Measurements from ENCODE around the gene KCNMA1.

Gene KCNMA1

GRCh38 chr10:77247031-77247990 is 390.3 kb downstream of the KCNMA1 start:
- H3K9ac ChIP-seq (ENCODE audit: low read depth, low read length, poor library complexity), result no peak overlapping the region
- no peaks in the 10 kb centered on the region for H3K79me1 ChIP-seq (ENCODE audit: low read depth, low read length)
- no peak overlapping the region for H3K18ac ChIP-seq (ENCODE audit: low read length)
- no peaks in the 10 kb centered on the region for H3K9me3 ChIP-seq (replicated peaks in 1 of 2; ENCODE audit: control insufficient read depth in 2 of 2, insufficient read depth in 1 of 2, low read depth in 1 of 2, low read length in 2 of 2)
- no peak overlapping the region for H3K4ac ChIP-seq (ENCODE audit: low read length)
- H2BK5ac ChIP-seq (ENCODE audit: low read length), result no peak overlapping the region
- H2AK5ac ChIP-seq (ENCODE audit: low read depth, low read length), result no peak overlapping the region
- DNase-seq (ENCODE audit: low spot score), result no peak
- no peaks in the 10 kb centered on the region for H3K36me3 ChIP-seq (replicated peaks in 1 of 2; ENCODE audit: control insufficient read depth in 2 of 2, insufficient read depth in 2 of 2, low read length in 2 of 2)
- H2BK15ac ChIP-seq (ENCODE audit: low read length), result no peak overlapping the region
- no peak overlapping the region for H4K8ac ChIP-seq (ENCODE audit: low read depth, low read length)
- no peak overlapping the region for H3K27ac ChIP-seq (replicated peaks; ENCODE audit: low read length)
- no peak overlapping the region for H3K4me2 ChIP-seq (ENCODE audit: insufficient read depth, low read length, poor library complexity, severe bottlenecking)
- peaks cover 0 to 9% of the 10 kb centered on the region in 2 donors for H3K4me1 ChIP-seq (ENCODE audit: control insufficient read depth in 2 of 2, insufficient read depth in 1 of 2, low read depth in 1 of 2, low read length in 2 of 2)
- H3K4me3 ChIP-seq (ENCODE audit: low read length in 2 of 2), result no peak overlapping the region
- H2BK12ac ChIP-seq (ENCODE audit: low read length), result no peak overlapping the region
- no peaks in the 10 kb centered on the region for H3K27me3 ChIP-seq (ENCODE audit: control insufficient read depth in 3 of 3, insufficient read depth in 3 of 3, low read depth in 1 of 3, low read length in 3 of 3)
- no peak overlapping the region for H3K23ac ChIP-seq (ENCODE audit: low read depth, low read length, poor library complexity)
- peak overlapping the region; percentile 20 for H2AFZ ChIP-seq (ENCODE audit: low read length)
- H4K91ac ChIP-seq (ENCODE audit: low read depth, low read length, poor library complexity), result no peak overlapping the region
- no peak overlapping the region for H2BK120ac ChIP-seq (ENCODE audit: low read depth, low read length)
- no peak overlapping the region for H3K14ac ChIP-seq (ENCODE audit: low read length)
- no CpG with 5 or more reads among the region's 12 CpGs for WGBS, 2 donors (ENCODE audit: extremely low coverage in 2 of 2, insufficient read length in 2 of 2, insufficient replicate concordance in 1 of 2)

GRCh38 chr10:77245953-77246352 is 391.7 kb downstream of the KCNMA1 start:
- Histone ChIP-seq H3K27ac (replicated peaks; ENCODE audit: low read length) (no peak overlapping the region), H3K27me3 (ENCODE audit: control insufficient read depth in 3 of 3, insufficient read depth in 3 of 3, low read depth in 1 of 3, low read length in 3 of 3) (no peaks in the 10 kb centered on the region), H4K91ac (ENCODE audit: low read depth, low read length, poor library complexity) (no peak overlapping the region), H3K23ac (ENCODE audit: low read depth, low read length, poor library complexity) (no peak overlapping the region), H3K79me1 (ENCODE audit: low read depth, low read length) (no peaks in the 10 kb centered on the region), H3K18ac (ENCODE audit: low read length) (no peak overlapping the region), H4K8ac (ENCODE audit: low read depth, low read length) (no peak overlapping the region), H2BK12ac (ENCODE audit: low read length) (no peak overlapping the region), H2BK120ac (ENCODE audit: low read depth, low read length) (no peak overlapping the region), H3K4me3 (ENCODE audit: low read length in 2 of 2) (no peak overlapping the region), H2BK15ac (ENCODE audit: low read length) (no peak overlapping the region), H3K9me3 (replicated peaks in 1 of 2; ENCODE audit: control insufficient read depth in 2 of 2, insufficient read depth in 1 of 2, low read depth in 1 of 2, low read length in 2 of 2) (no peaks in the 10 kb centered on the region), H2AFZ (ENCODE audit: low read length) (no peak overlapping the region), H3K4ac (ENCODE audit: low read length) (no peak overlapping the region), H3K14ac (ENCODE audit: low read length) (no peak overlapping the region), H2AK5ac (ENCODE audit: low read depth, low read length) (no peak overlapping the region), H3K36me3 (replicated peaks in 1 of 2; ENCODE audit: control insufficient read depth in 2 of 2, insufficient read depth in 2 of 2, low read length in 2 of 2) (no peaks in the 10 kb centered on the region), H3K4me1 (ENCODE audit: control insufficient read depth in 2 of 2, insufficient read depth in 1 of 2, low read depth in 1 of 2, low read length in 2 of 2) (peaks cover 0 to 7% of the 10 kb centered on the region in 2 donors), H3K4me2 (ENCODE audit: insufficient read depth, low read length, poor library complexity, severe bottlenecking) (no peak overlapping the region), H3K9ac (ENCODE audit: low read depth, low read length, poor library complexity) (no peak overlapping the region), H2BK5ac (ENCODE audit: low read length) (no peak overlapping the region)
- WGBS, 2 donors (ENCODE audit: extremely low coverage in 2 of 2, insufficient read length in 2 of 2, insufficient replicate concordance in 1 of 2), result no CpG with 5 or more reads among the region's 1 CpG
- no peak for DNase-seq (ENCODE audit: low spot score)

DNA sequence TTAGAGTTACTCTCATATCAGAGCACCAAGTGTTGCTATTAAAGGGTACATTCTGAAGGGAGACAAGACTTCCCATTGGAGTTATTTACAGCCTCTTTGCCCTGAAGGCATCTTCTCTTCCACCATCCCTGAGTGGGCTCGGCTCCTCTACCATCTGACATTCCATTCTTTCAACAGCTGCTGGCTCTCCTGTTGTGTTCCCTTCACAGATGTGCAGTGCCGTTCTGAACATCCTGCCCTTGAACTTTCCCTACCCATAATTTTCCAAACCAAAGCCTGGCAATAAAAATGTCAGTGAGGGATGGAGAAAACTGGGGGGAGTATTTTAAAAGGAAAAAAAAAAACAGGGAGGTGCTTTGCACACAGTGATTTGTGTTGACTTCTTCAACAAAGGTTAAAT is 392.9 kb downstream of the KCNMA1 start:
- DNase-seq (ENCODE audit: low spot score), result no peak
- Histone ChIP-seq H3K27ac (replicated peaks; ENCODE audit: low read length) (no peak overlapping the region), H2AK5ac (ENCODE audit: low read depth, low read length) (no peak overlapping the region), H3K23ac (ENCODE audit: low read depth, low read length, poor library complexity) (no peak overlapping the region), H2AFZ (ENCODE audit: low read length) (no peak overlapping the region), H3K27me3 (ENCODE audit: control insufficient read depth in 3 of 3, insufficient read depth in 3 of 3, low read depth in 1 of 3, low read length in 3 of 3) (no peaks in the 10 kb centered on the region), H2BK120ac (ENCODE audit: low read depth, low read length) (no peak overlapping the region), H4K8ac (ENCODE audit: low read depth, low read length) (no peak overlapping the region), H3K79me1 (ENCODE audit: low read depth, low read length) (no peaks in the 10 kb centered on the region), H2BK5ac (ENCODE audit: low read length) (no peak overlapping the region), H3K4me1 (ENCODE audit: control insufficient read depth in 2 of 2, insufficient read depth in 1 of 2, low read depth in 1 of 2, low read length in 2 of 2) (peaks cover 0 to 7% of the 10 kb centered on the region in 2 donors), H4K91ac (ENCODE audit: low read depth, low read length, poor library complexity) (no peak overlapping the region), H2BK15ac (ENCODE audit: low read length) (no peak overlapping the region), H3K36me3 (replicated peaks in 1 of 2; ENCODE audit: control insufficient read depth in 2 of 2, insufficient read depth in 2 of 2, low read length in 2 of 2) (no peaks in the 10 kb centered on the region), H3K4me3 (ENCODE audit: low read length in 2 of 2) (no peak overlapping the region), H3K4ac (ENCODE audit: low read length) (no peak overlapping the region), H3K14ac (ENCODE audit: low read length) (no peak overlapping the region), H3K9ac (ENCODE audit: low read depth, low read length, poor library complexity) (no peak overlapping the region), H3K9me3 (replicated peaks in 1 of 2; ENCODE audit: control insufficient read depth in 2 of 2, insufficient read depth in 1 of 2, low read depth in 1 of 2, low read length in 2 of 2) (no peaks in the 10 kb centered on the region), H3K4me2 (ENCODE audit: insufficient read depth, low read length, poor library complexity, severe bottlenecking) (no peak overlapping the region), H2BK12ac (ENCODE audit: low read length) (no peak overlapping the region), H3K18ac (ENCODE audit: low read length) (no peak overlapping the region)
- whole genome bisulfite sequencing, 2 donors (ENCODE audit: extremely low coverage in 2 of 2, insufficient read length in 2 of 2, insufficient replicate concordance in 1 of 2), result no CpG with 5 or more reads among the region's 2 CpGs

DNA sequence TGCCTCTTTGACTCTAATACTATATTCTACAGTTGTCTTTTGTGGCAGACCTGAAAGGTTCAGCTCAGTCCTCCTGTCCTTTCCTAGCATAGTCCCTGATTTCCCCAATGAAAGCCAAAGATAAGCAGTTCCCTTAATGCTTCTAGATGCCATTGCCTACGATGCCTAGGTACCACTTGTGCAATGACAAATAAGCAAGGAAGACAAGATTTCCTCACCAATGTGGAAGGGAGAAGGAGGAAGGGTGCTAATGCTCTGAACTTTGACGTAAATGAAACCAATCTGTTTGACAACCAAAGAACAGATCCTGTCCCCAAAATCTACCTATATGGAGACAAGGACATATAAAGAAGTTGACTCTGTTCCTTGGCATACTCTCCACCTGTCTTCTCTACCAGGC is 393.3 kb downstream of the KCNMA1 start:
- no peak overlapping the region for H2BK120ac ChIP-seq (ENCODE audit: low read depth, low read length)
- H4K8ac ChIP-seq (ENCODE audit: low read depth, low read length), result no peak overlapping the region
- H3K23ac ChIP-seq (ENCODE audit: low read depth, low read length, poor library complexity), result no peak overlapping the region
- H3K9ac ChIP-seq (ENCODE audit: low read depth, low read length, poor library complexity), result no peak overlapping the region
- no peak overlapping the region for H2BK15ac ChIP-seq (ENCODE audit: low read length)
- no peak overlapping the region for H2AFZ ChIP-seq (ENCODE audit: low read length)
- no peaks in the 10 kb centered on the region for H3K79me1 ChIP-seq (ENCODE audit: low read depth, low read length)
- no peak overlapping the region for H2AK5ac ChIP-seq (ENCODE audit: low read depth, low read length)
- WGBS, 2 donors (ENCODE audit: extremely low coverage in 2 of 2, insufficient read length in 2 of 2, insufficient replicate concordance in 1 of 2), result no CpG with 5 or more reads among the region's 2 CpGs
- H2BK5ac ChIP-seq (ENCODE audit: low read length), result no peak overlapping the region
- DNase-seq (ENCODE audit: low spot score), result no peak
- no peaks in the 10 kb centered on the region for H3K36me3 ChIP-seq (replicated peaks in 1 of 2; ENCODE audit: control insufficient read depth in 2 of 2, insufficient read depth in 2 of 2, low read length in 2 of 2)
- H3K18ac ChIP-seq (ENCODE audit: low read length), result no peak overlapping the region
- no peak overlapping the region for H3K27ac ChIP-seq (replicated peaks; ENCODE audit: low read length)
- H3K4ac ChIP-seq (ENCODE audit: low read length), result no peak overlapping the region
- H3K4me1 ChIP-seq (ENCODE audit: control insufficient read depth in 2 of 2, insufficient read depth in 1 of 2, low read depth in 1 of 2, low read length in 2 of 2), result peaks cover 0 to 7% of the 10 kb centered on the region in 2 donors
- H3K4me3 ChIP-seq (ENCODE audit: low read length in 2 of 2), result no peak overlapping the region
- no peak overlapping the region for H3K14ac ChIP-seq (ENCODE audit: low read length)
- no peak overlapping the region for H2BK12ac ChIP-seq (ENCODE audit: low read length)
- no peaks in the 10 kb centered on the region for H3K27me3 ChIP-seq (ENCODE audit: control insufficient read depth in 3 of 3, insufficient read depth in 3 of 3, low read depth in 1 of 3, low read length in 3 of 3)
- H3K4me2 ChIP-seq (ENCODE audit: insufficient read depth, low read length, poor library complexity, severe bottlenecking), result no peak overlapping the region
- no peaks in the 10 kb centered on the region for H3K9me3 ChIP-seq (replicated peaks in 1 of 2; ENCODE audit: control insufficient read depth in 2 of 2, insufficient read depth in 1 of 2, low read depth in 1 of 2, low read length in 2 of 2)
- H4K91ac ChIP-seq (ENCODE audit: low read depth, low read length, poor library complexity), result no peak overlapping the region

All from neuronal stem cell (in vitro differentiated cells).